HCT116 (cell line): ENCODE data around the gene BRAT1. TPM values are rescaled to one million over a fixed set of nuclear protein-coding genes. Genes with fewer than 3 reads are reported as not detected.

Experiments used
- ATAC-seq: fragments of 200-7000 bp; cut with Tn5 transposase; 2 replicates; pipeline ENCODE4 v1.9.1; 2020; ENCODE audit warnings: mild to moderate bottlenecking, moderate library complexity
- BruUV-seq: library from RNA; stranded (reverse); fragments of 400-500 nt; replicated peaks from 2 replicates; lab custom pipeline; 2021; lab: Mats Ljungman, UMichigan
- CTCF ChIA-PET: fragments of 300-600 bp; sonication (Branson Sonifier 250); formaldehyde crosslinking; loops from one replicate; lab custom pipeline; 2021; ENCODE audit warnings: antibody characterized with exemption; lab: Charles Lee
- POLR2A ChIA-PET: fragments of 300-600, 350-600 bp; sonication (Branson Sonifier 250); formaldehyde crosslinking; loops from one replicate; lab custom pipeline; 2021; ENCODE audit warnings: antibody characterized with exemption; lab: Charles Lee
- RAD21 ChIA-PET, 2 experiments: fragments of 300-600 bp; sonication (Branson Sonifier 250); formaldehyde crosslinking; loops; one replicate each; lab custom pipeline; 2023; ENCODE audit warnings: low total read pairs in 2 of 2; ENCODE audit not compliant: uncharacterized antibody in 2 of 2, unreplicated experiment in 2 of 2, low non-redundant PET in 1 of 2; lab: Charles Lee
- DNase-seq: peaks from one replicate; pipeline ENCODE4 v3.0.0-alpha.2; 2010; ENCODE audit warnings: low read depth, low spot score
- H2AFZ ChIP-seq: fragments of 200-600 bp; shearing (Covaris generic), sonication (generic); 2 replicates; pipeline ENCODE4 v1.6.1; 2017; ENCODE audit warnings: low read depth, mixed run types, mixed read lengths, antibody characterized with exemption, low read length; ENCODE audit not compliant: poor library complexity, severe bottlenecking
- H3K27ac ChIP-seq: 2 replicates; pipeline ENCODE4 v1.5.1; 2012; ENCODE audit warnings: low read depth, low read length
- H3K27me3 ChIP-seq: fragments of 200-600 bp; sonication (generic); 2 replicates; pipeline ENCODE4 v1.6.1; 2016; ENCODE audit warnings: mixed run types, low read length, mixed read lengths; ENCODE audit not compliant: insufficient read depth
- H3K36me3 ChIP-seq, 2 experiments: fragments of 200-500 bp in 1 of 2; fragments of 200-600 bp in 1 of 2; sonication (Bioruptor generic) in 1 of 2; sonication (generic) in 1 of 2; 2 replicates each; pipeline versions ENCODE4 v1.5.1 to v1.6.1; 2014 to 2016; ENCODE audit warnings: low read length in 2 of 2, inconsistent platforms in 1 of 2, mixed read lengths in 1 of 2, mixed run types in 1 of 2; ENCODE audit not compliant: insufficient read depth in 2 of 2, control insufficient read depth in 1 of 2
- H3K4me1 ChIP-seq, 2 experiments: fragments of 200-600 bp in 1 of 2; sonication (generic) in 1 of 2; 2 replicates each; pipeline versions ENCODE4 v1.5.1 to v1.6.1; 2012 to 2017; ENCODE audit warnings: low read length in 2 of 2, inconsistent platforms in 1 of 2, mild to moderate bottlenecking in 1 of 2, mixed read lengths in 1 of 2, mixed run types in 1 of 2, moderate library complexity in 1 of 2; ENCODE audit not compliant: insufficient read depth in 2 of 2, control insufficient read depth in 1 of 2
- H3K4me2 ChIP-seq: fragments of 200-600 bp; sonication (generic); 2 replicates; pipeline ENCODE4 v1.6.1; 2017; ENCODE audit warnings: mixed run types, low read length, mixed read lengths
- H3K4me3 ChIP-seq, 2 experiments: fragments of 200-600 bp in 1 of 2; sonication (generic) in 1 of 2; replicated peaks in 1 of 2; 2 replicates each; pipeline ENCODE4 v1.5.1; 2011 to 2016; ENCODE audit warnings: low read length in 2 of 2, control low read depth in 1 of 2, low read depth in 1 of 2, mild to moderate bottlenecking in 1 of 2, mixed read lengths in 1 of 2, mixed run types in 1 of 2
- H3K79me2 ChIP-seq: fragments of 200-600 bp; sonication (generic); 2 replicates; pipeline ENCODE4 v1.6.1; 2017; ENCODE audit warnings: mild to moderate bottlenecking, mixed run types, low read length, moderate library complexity, mixed read lengths; ENCODE audit not compliant: insufficient read depth
- H3K9ac ChIP-seq: fragments of 200-600 bp; sonication (generic); 2 replicates; pipeline ENCODE4 v1.6.1; 2016; ENCODE audit warnings: low read length, mixed read lengths
- H3K9me2 ChIP-seq: fragments of 200-600 bp; sonication (generic), shearing (Covaris generic); 2 replicates; pipeline ENCODE4 v1.6.1; 2017; ENCODE audit warnings: mixed run types, mild to moderate bottlenecking, moderate library complexity; ENCODE audit not compliant: insufficient read depth
- H3K9me3 ChIP-seq, 2 experiments: fragments of 200-500 bp in 1 of 2; fragments of 200-600 bp in 1 of 2; sonication (Bioruptor generic) in 1 of 2; sonication (generic) in 1 of 2; 2 replicates each; pipeline ENCODE4 v1.6.1; 2014 to 2017; ENCODE audit warnings: low read length in 2 of 2, mixed read lengths in 2 of 2, inconsistent platforms in 1 of 2, low read depth in 1 of 2, mild to moderate bottlenecking in 1 of 2, mixed run types in 1 of 2, moderate library complexity in 1 of 2; ENCODE audit not compliant: control insufficient read depth in 1 of 2, insufficient read depth in 1 of 2
- H4K20me1 ChIP-seq: fragments of 200-600 bp; sonication (generic), shearing (Covaris generic); 2 replicates; pipeline ENCODE4 v1.6.1; 2017; ENCODE audit warnings: mixed run types, mild to moderate bottlenecking, moderate library complexity; ENCODE audit not compliant: insufficient read depth
- CEBPB ChIP-seq: IDR thresholded peaks from 2 replicates; pipeline ENCODE4 v1.6.1; 2012; ENCODE audit warnings: low read depth
- ZFX ChIP-seq: fragments of 450-650 bp; IDR thresholded peaks from 2 replicates; pipeline ENCODE4 v1.6.1; 2017
- intact Hi-C: fragments of 100-400 bp; cut with micrococcal nuclease; formaldehyde crosslinking; loops from 2 replicates; pipeline ENCODE4 v1.10.0; 2022
- total RNA-seq: library from RNA; stranded (reverse); gene quantifications from one replicate; pipeline ENCODE4 v1.2.1, GENCODE V29; 2021; ENCODE audit not compliant: unreplicated experiment
- TF ChIP-seq, protein P1 (sequence below): IDR thresholded peaks from 2 replicates; pipeline ENCODE4 v1.6.1; 2012; ENCODE audit warnings: low read depth
- TF ChIP-seq, protein P2 (sequence below), 3 experiments: fragments of 200-600 bp in 1 of 3; sonication (generic) in 1 of 3; IDR thresholded peaks in 2 of 3; conservative IDR thresholded peaks in 1 of 3; 2 replicates each; pipeline ENCODE4 v1.5.1; 2012 to 2017; ENCODE audit warnings: low read depth in 2 of 3, low read length in 2 of 3, antibody characterized with exemption in 1 of 3, borderline replicate concordance in 1 of 3, control low read depth in 1 of 3, mild to moderate bottlenecking in 1 of 3, mixed read lengths in 1 of 3, mixed run types in 1 of 3, moderate library complexity in 1 of 3; ENCODE audit not compliant: insufficient read depth in 1 of 3

The BRAT1 gene
- total RNA-seq, 1 experiment from 2014 or later = 47.6 TPM

DNA sequence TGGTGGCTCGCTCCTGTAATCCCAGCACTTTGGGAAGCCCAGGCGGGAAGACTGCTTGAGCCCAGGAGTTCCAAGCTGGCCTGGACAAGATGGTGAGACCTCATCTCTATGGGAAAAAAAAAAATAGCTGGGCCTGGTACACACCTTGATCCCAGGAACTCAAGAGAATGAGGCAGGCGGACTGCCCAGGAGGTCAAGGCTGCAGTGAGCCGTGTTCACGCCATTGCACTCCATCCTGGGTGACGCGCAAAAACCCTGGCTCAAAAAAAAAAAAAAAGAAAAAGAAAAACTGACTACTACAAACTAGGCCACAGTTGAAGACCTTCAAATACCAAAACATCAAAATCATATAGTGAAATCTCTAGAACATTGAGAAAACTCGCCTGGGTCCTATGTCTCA lies 3.9 kb downstream of the BRAT1 start:
- H3K4me3 ChIP-seq = no peak overlapping the region
- ChIA-PET CTCF (no interaction called here), POLR2A (no interaction called here), RAD21 (no interaction called here)
- H3K27me3 ChIP-seq = no peaks in the 10 kb centered on the region
- ATAC-seq (no peak), DNase-seq (no peak)
- H3K36me3 ChIP-seq = peaks cover 21 to 25% of the 10 kb centered on the region in 2 experiments
- no peaks in the 10 kb centered on the region for H4K20me1 ChIP-seq
- no peak overlapping the region for H3K4me2 ChIP-seq
- no peak overlapping the region for H3K27ac ChIP-seq
- no peak overlapping the region for H2AFZ ChIP-seq
- H3K9ac ChIP-seq = no peak overlapping the region
- no peaks in the 10 kb centered on the region for H3K9me2 ChIP-seq
- peaks cover 12 to 24% of the 10 kb centered on the region in 2 experiments for H3K4me1 ChIP-seq
- intact Hi-C loops = no loop called here
- TF ChIP-seq ZFX = no peak
- TF ChIP-seq, protein P1, sequence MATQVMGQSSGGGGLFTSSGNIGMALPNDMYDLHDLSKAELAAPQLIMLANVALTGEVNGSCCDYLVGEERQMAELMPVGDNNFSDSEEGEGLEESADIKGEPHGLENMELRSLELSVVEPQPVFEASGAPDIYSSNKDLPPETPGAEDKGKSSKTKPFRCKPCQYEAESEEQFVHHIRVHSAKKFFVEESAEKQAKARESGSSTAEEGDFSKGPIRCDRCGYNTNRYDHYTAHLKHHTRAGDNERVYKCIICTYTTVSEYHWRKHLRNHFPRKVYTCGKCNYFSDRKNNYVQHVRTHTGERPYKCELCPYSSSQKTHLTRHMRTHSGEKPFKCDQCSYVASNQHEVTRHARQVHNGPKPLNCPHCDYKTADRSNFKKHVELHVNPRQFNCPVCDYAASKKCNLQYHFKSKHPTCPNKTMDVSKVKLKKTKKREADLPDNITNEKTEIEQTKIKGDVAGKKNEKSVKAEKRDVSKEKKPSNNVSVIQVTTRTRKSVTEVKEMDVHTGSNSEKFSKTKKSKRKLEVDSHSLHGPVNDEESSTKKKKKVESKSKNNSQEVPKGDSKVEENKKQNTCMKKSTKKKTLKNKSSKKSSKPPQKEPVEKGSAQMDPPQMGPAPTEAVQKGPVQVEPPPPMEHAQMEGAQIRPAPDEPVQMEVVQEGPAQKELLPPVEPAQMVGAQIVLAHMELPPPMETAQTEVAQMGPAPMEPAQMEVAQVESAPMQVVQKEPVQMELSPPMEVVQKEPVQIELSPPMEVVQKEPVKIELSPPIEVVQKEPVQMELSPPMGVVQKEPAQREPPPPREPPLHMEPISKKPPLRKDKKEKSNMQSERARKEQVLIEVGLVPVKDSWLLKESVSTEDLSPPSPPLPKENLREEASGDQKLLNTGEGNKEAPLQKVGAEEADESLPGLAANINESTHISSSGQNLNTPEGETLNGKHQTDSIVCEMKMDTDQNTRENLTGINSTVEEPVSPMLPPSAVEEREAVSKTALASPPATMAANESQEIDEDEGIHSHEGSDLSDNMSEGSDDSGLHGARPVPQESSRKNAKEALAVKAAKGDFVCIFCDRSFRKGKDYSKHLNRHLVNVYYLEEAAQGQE = no peak
- TF ChIP-seq, protein P2, sequence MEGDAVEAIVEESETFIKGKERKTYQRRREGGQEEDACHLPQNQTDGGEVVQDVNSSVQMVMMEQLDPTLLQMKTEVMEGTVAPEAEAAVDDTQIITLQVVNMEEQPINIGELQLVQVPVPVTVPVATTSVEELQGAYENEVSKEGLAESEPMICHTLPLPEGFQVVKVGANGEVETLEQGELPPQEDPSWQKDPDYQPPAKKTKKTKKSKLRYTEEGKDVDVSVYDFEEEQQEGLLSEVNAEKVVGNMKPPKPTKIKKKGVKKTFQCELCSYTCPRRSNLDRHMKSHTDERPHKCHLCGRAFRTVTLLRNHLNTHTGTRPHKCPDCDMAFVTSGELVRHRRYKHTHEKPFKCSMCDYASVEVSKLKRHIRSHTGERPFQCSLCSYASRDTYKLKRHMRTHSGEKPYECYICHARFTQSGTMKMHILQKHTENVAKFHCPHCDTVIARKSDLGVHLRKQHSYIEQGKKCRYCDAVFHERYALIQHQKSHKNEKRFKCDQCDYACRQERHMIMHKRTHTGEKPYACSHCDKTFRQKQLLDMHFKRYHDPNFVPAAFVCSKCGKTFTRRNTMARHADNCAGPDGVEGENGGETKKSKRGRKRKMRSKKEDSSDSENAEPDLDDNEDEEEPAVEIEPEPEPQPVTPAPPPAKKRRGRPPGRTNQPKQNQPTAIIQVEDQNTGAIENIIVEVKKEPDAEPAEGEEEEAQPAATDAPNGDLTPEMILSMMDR (IDR thresholded peaks at IDR 0.05 in 2 of 3, conservative IDR thresholded peaks at IDR 0.05 in 1 of 3; ENCODE audit: borderline replicate concordance in 1 of 3, insufficient read depth in 1 of 3, low read depth in 2 of 3, low read length in 2 of 3) = no peak
- TF ChIP-seq CEBPB = no peak
- peaks cover 31% of the 10 kb centered on the region for H3K79me2 ChIP-seq
- no peaks in the 10 kb centered on the region for H3K9me3 ChIP-seq
- no TSS peak for BruUV-seq
